Measurements from ENCODE around the gene ATXN7L3B. TPM values are rescaled to one million over a fixed set of nuclear protein-coding genes. Genes with fewer than 3 reads are reported as not detected.

The ATXN7L3B gene
- total RNA-seq, 1 donor from 2014 or later: 23.8 TPM

DNA sequence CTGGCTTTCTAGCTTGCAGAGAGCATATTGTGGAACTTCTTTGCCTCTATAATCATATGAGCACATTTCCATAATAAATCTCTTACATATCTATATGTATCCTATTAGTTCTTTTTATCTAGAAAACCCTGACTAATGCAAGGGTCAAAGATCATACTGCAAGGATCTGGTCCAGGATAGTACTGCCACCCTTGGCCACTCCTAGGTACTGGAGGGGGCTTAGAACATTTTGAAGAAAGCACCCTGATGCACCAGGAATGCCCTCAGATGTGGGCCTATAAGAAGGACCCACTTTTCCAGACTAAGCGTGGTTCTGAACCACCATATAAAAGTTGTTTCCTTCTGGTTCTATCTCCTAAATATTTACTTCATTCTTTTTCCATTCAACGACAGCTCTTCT lies 14.6 kb downstream of the ATXN7L3B start:
- no peaks in the 10 kb centered on the region for H3K9me3 ChIP-seq (replicated peaks)
- DNase-seq: no peak
- no peak overlapping the region for H3K27ac ChIP-seq (replicated peaks)
- intact Hi-C loops (cut with micrococcal nuclease): no loop called here
- TF ChIP-seq CTCF (IDR thresholded peaks at IDR 0.05; ENCODE audit: borderline replicate concordance): no peak
- H3K36me3 ChIP-seq: no peaks in the 10 kb centered on the region
- no peaks in the 10 kb centered on the region for H3K4me1 ChIP-seq
- no peak overlapping the region for H3K4me3 ChIP-seq
- H3K27me3 ChIP-seq (ENCODE audit: low read depth): no peaks in the 10 kb centered on the region

- no peaks in the 10 kb centered on the region for H3K9me3 ChIP-seq (replicated peaks)
- H3K36me3 ChIP-seq: no peaks in the 10 kb centered on the region
- H3K27ac ChIP-seq (replicated peaks): no peak overlapping the region
- intact Hi-C loops (cut with micrococcal nuclease): no loop called here
- TF ChIP-seq CTCF (IDR thresholded peaks at IDR 0.05; ENCODE audit: borderline replicate concordance): no peak
- H3K4me3 ChIP-seq: no peak overlapping the region
- H3K27me3 ChIP-seq (ENCODE audit: low read depth): no peaks in the 10 kb centered on the region
- DNase-seq: no peak
- H3K4me1 ChIP-seq: no peaks in the 10 kb centered on the region
These were observed 22.1 kb downstream of the ATXN7L3B start for GRCh38 chr12:74559728-74560127.

DNA sequence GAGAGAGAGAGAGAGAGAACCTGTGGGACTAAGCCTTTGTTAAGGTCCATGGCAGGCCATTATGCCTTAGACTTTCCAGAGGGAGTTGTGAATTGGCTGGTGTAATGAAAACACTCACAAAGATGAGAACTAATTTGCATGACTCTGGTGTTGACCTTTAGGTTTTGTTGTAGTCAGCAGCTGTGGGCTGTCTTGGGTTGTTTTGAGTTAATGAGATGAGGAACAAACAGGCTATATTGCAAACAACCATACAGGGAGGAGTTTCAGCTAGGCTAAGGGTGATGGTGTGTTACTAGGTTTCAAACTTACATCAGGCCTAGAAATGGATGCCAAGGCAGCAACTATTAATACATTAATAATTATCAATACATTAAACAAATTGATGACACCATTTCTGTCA lies 26.3 kb downstream of the ATXN7L3B start:
- H3K9me3 ChIP-seq (replicated peaks): no peaks in the 10 kb centered on the region
- H3K4me3 ChIP-seq: no peak overlapping the region
- DNase-seq: no peak
- no peak overlapping the region for H3K27ac ChIP-seq (replicated peaks)
- H3K36me3 ChIP-seq: no peaks in the 10 kb centered on the region
- H3K27me3 ChIP-seq (ENCODE audit: low read depth): no peaks in the 10 kb centered on the region
- intact Hi-C loops (cut with micrococcal nuclease): no loop called here
- H3K4me1 ChIP-seq: no peaks in the 10 kb centered on the region
- TF ChIP-seq CTCF (IDR thresholded peaks at IDR 0.05; ENCODE audit: borderline replicate concordance): no peak

DNA sequence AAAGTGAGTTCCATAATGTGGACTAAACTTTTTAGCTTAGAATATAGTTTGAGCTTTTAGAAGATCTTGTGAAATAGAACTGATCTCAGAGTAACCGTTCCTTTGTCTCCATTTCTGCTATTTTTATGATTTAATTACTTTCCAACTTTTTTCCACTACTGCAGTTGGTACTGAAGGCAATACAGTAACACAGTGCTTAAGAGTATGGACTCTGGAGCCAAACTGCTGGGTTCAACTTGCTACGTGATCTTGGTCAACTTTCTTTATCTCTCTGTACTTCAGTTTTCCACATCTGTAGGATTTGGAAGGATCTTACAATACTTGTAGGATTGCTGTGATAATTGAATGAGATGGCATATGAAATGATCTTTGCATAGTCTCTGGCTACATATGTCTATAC lies 40.9 kb downstream of the ATXN7L3B start:
- H3K36me3 ChIP-seq: no peaks in the 10 kb centered on the region
- no peaks in the 10 kb centered on the region for H3K4me1 ChIP-seq
- DNase-seq: no peak
- H3K4me3 ChIP-seq: no peak overlapping the region
- peaks cover 5% of the 10 kb centered on the region for H3K9me3 ChIP-seq (replicated peaks)
- H3K27ac ChIP-seq (replicated peaks): no peak overlapping the region
- intact Hi-C loops (cut with micrococcal nuclease): no loop called here
- H3K27me3 ChIP-seq (ENCODE audit: low read depth): no peaks in the 10 kb centered on the region
- no peak for TF ChIP-seq CTCF (IDR thresholded peaks at IDR 0.05; ENCODE audit: borderline replicate concordance)

DNA sequence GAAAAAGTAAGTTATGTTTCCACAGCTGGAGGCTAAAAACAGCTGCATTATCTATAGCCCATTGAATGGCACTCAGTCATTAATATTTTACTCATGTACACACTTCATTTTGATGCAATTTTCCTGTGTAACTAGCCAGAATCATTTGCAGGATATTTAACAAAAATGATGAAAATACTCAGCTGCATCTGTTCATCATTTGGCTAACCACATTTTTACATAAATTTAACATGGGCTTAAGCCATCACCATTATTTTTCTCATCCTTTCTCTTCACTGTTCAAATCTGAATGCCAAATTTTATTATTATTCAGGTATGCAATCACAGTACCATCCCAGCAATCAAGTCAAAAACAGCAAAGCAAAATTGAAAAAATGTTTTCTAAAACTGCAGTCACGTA lies 41.8 kb downstream of the ATXN7L3B start:
- H3K9me3 ChIP-seq (replicated peaks): no peaks in the 10 kb centered on the region
- intact Hi-C loops (cut with micrococcal nuclease): no loop called here
- H3K27me3 ChIP-seq (ENCODE audit: low read depth): no peaks in the 10 kb centered on the region
- no peak overlapping the region for H3K4me3 ChIP-seq
- no peaks in the 10 kb centered on the region for H3K4me1 ChIP-seq
- no peaks in the 10 kb centered on the region for H3K36me3 ChIP-seq
- no peak for DNase-seq
- no peak overlapping the region for H3K27ac ChIP-seq (replicated peaks)
- no peak for TF ChIP-seq CTCF (IDR thresholded peaks at IDR 0.05; ENCODE audit: borderline replicate concordance)

DNA sequence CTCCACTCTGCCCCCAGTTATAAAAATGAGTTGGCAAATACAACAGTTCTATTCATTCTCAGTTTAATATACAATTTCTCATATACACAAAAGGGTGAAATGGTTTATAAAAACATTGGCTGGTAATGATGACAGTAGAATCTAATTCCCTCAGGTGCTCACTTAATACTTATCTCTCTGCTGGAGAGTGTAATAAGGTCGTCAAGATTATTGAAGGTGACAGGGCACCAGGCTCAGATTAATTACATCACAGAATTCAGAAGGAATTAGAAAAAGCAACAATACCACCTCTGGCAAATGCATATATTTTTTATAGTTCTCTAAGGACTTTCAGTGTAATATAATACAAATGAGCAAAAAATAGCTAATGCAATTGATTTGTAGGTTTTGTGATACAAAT lies 42.3 kb downstream of the ATXN7L3B start:
- intact Hi-C loops (cut with micrococcal nuclease): no loop called here
- TF ChIP-seq CTCF (IDR thresholded peaks at IDR 0.05; ENCODE audit: borderline replicate concordance): no peak
- no peak overlapping the region for H3K27ac ChIP-seq (replicated peaks)
- no peaks in the 10 kb centered on the region for H3K9me3 ChIP-seq (replicated peaks)
- no peaks in the 10 kb centered on the region for H3K27me3 ChIP-seq (ENCODE audit: low read depth)
- no peaks in the 10 kb centered on the region for H3K36me3 ChIP-seq
- no peaks in the 10 kb centered on the region for H3K4me1 ChIP-seq
- H3K4me3 ChIP-seq: no peak overlapping the region
- DNase-seq: no peak

All from left ventricle myocardium inferior (tissue), 1 donor.